ENCODE results near the gene SOX1.

The SOX1 gene

DNA sequence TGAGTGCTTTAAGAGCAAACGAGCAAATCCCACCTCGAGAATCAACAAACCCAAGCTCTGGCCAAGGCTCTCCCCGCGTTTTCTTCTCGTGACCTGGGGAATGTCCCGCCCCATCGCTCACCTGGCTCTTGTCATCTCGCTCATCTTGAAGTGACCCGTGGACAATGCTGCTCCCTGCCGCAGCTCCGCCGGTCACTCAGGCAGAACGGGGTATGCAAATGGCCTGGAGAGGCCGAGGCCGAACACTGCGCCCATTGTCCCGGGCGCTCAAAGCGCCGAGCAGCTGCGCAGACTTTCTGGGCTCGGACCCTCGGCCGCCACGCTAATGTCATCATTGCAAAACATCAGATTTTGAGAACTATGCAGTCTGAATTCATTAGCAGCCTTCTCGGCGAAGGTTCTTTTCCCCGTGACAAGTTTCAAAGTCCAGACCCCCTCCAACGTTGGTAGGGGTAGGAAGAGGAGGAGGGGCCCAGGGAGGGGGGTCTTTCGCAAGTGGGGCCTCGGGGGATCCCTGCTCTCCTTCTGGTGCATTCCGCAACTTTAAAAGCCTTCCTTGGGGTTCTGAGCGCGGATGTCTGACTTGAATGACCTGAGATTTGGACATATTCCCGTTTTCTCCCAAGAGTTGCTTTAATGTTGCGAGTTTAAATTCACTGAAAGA is 39.7 kb downstream of the SOX1 start:
- DNase-seq (ENCODE audit: low read depth), result no peak

DNA sequence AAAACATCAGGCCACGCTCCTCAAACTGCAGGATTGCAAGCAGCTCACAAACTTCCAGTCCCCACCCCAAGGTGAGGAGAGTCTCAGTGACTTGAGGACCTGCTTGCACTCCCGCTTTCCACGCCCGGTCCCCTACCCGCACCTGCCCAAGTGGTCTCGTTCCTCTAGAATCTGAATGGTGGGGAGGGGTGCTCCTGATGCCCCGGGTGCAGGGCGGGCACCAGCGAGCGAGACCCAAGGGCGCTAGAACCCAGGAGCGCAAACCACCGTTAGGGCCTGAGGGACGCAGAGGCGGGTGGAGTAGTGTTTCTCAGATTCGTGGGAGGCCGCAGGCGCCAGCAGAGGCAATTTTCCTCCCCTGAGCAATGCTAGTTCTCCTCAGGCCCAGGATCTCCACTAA is 40.3 kb downstream of the SOX1 start:
- DNase-seq (ENCODE audit: low read depth), result no peak

DNA sequence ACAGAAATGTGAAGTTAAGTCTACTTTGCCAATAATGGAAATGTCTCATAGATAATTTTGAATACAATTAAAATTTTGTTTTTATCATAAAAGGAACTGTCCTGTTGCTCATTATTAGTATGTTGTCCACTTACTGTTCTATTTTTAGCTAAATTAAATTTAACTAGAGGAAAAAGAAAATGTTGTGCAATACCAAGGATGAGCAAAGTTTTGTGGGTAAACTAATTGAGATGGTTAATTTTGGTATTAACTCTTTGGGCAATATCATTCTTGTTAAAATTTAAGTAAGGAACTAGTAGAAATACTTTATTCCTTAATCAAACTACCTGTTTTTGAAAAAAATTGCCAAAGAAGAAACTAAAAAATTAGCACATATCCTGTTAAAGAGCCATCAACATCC is 43.5 kb downstream of the SOX1 start:
- DNase-seq (ENCODE audit: low read depth), result no peak

DNA sequence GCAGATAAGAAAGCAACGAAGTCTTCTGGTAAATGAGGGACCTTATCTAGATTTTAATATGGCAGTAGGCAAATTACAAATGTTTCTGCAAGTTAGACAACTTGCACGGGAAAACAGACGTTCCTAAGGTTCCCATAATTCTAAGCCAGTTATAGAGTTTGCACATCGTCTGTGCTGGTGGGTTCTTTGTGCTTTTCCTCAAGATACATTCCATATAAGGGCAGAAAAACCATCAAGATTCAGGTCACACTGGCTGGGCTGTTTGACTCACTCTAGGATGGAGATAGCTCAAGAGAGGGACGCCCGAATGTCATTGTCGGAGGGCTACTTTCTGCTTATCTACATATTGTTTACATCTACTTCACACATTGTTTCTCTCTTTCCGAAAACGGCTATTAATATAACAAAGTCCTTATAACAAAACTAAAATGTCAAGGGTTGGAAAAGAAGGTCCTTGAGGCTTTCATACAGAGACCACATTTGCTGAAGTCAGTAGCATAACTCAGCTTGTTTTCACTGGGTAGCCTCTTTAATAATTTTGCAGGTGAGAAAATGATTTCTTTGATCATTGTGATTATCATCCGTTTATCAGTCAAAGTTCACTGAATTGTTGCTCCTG is 44.4 kb downstream of the SOX1 start:
- DNase-seq (ENCODE audit: low read depth), result no peak

DNA sequence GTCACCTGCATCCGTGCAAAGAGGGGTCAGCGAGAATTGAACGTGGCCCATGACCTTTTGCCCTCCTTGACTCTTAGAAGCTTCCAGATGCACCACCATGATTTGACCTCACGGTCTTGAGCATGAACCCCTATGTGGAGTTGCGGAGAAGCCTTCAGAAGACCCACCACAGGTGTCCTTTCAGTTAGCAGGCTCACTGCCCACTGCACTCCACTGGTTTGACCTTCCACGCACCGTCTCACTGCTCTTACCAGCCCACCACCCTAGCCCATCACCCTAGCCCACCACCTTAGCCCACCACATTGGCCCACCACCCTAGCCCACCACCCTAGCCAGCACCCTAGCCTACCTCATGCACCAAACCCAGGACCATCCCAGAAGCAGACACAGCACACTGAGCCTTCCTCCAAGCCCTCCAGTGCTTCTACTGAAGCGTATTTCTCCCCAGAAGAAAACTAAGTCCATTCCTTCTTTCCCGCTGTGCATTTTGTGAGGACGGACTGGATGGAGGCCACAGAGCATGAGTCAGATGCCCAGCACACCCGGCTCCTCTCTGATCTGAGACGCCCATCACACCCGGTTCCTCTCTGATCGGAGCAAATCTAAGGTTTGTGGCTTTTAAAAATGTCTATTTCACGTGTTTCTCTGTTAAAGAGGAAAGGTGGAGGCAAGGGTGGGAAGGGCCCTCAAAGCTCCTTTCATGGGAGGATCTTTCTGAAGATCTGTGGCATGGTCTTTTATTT is 45.8 kb downstream of the SOX1 start:
- no peak for DNase-seq (ENCODE audit: low read depth)

DNA sequence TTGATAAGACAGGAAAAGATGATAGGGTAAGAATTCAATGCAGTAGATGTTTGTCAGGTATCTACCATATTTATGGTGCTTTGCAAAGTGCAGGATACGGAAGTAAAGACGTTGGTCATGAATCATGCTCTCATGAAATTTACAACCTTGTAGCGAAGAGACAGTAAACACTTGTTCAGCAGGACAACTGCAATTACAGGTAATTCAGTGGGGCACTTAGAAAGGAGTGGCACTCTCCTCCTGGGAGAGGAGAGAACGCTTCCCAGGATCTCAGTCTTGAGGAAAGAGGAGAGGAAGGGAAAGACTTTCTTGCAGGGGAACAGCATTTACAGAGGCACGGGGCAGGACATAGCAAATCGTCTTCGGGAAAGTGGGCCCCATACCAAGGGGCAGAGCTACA is 46.4 kb downstream of the SOX1 start:
- no peak for DNase-seq (ENCODE audit: low read depth)

DNA sequence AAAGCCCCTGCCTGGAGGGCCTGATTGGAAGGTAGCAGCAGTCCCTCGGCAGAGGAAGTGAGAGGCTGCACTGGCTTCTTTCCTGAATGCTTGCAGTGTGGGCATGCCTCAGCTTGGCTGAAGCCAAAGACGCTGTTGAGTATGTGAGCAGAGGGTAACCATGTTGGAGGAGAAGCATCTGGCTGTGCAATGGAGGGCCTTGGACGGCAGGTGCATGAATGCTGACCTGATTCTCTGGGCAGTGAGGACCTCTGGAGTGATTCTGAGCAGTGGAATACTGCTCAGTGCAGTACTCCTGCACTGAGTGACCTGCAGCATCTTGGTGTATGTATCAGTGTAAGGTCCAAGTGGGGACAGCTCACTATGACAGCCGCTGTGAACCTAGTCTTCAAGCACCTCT is 46.9 kb downstream of the SOX1 start:
- DNase-seq (ENCODE audit: low read depth), result no peak

DNA sequence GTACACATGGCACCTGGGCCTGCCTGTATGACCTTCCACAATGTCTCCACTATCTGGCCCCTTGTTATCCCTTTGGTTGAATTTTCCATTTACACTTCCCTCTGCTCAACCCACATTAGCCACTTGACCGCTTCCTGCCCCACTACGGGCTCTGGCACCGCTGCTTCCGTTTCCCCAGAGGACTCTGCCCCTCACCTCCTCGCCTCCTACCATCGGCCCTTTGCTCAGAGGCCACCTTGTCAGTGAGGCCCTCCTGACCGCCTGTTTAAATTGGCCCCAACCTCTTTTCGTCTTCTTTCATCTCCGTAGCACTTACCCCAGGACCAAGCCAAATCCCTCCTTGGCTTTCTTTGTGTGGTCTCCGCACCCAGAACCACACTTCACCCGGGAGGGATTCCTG is 47.4 kb downstream of the SOX1 start:
- no peak for DNase-seq (ENCODE audit: low read depth)

DNA sequence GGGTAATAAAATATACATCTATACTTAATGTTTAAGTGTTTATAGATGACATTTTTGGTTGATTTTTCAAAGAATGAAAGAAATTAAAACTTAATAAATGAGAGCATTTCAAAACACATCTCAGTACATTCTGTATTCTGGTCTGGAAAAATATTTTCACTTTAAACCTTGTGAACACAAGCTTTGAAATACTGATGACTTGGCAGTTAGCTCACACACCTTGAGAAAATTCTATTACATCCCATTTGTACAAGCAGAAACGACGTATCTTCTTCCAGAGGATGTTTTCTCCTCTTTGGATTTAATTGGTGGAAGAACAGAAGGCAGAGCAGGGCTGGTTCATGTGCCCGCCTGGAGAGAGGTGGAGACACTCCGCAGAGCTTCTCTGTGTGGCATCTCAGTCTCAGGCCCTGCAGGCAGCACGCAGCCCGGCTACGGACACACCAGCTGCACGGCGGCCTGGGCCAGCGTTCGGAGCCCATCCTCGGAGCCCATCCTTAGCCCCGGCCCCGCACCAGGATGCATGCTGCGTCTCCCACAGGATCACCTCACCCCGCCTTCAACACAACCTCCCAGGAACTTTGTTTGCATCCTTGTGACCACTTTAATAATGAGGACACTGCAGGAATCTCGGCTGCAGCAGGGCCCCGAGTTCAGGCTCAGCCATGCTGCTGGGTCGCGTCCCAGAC is 48.6 kb downstream of the SOX1 start:
- no peak for DNase-seq (ENCODE audit: low read depth)

DNA sequence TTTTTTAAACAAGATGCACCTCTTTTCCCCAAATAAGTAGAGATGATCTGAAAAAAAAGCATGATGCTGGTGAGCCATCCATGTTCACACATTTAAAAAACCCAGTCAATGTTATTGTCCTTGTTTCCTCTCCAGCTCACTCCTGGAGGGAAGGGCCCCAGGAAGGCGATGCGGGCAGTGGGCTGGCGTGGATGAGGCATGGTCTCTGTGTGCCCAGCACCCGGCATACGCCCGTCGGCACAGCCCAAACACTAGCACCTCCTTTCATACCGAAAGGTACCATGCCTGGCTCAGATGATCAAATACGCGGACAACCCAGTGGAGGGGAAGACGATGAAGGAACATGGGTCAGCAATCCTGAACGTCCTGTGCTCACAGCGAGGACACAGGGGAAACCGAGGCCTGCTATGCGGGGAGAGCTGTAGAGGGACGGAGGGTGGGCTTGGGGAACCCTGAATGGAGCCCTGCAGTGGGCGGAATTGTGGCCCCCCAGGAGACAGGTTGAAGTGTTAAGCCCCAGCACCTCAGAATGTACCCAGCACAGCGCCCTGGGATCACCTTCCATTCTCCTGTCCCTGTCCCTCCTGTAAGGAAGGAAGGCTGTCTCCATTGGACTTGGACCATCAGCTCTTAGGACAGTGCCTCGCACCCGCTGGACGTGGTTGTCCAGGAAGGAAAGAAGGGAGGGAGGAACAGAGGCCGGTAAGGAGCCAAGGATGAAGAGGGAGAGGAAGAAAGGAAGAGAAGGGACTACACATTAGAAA is 49.4 kb downstream of the SOX1 start:
- DNase-seq (ENCODE audit: low read depth), result no peak

DNA sequence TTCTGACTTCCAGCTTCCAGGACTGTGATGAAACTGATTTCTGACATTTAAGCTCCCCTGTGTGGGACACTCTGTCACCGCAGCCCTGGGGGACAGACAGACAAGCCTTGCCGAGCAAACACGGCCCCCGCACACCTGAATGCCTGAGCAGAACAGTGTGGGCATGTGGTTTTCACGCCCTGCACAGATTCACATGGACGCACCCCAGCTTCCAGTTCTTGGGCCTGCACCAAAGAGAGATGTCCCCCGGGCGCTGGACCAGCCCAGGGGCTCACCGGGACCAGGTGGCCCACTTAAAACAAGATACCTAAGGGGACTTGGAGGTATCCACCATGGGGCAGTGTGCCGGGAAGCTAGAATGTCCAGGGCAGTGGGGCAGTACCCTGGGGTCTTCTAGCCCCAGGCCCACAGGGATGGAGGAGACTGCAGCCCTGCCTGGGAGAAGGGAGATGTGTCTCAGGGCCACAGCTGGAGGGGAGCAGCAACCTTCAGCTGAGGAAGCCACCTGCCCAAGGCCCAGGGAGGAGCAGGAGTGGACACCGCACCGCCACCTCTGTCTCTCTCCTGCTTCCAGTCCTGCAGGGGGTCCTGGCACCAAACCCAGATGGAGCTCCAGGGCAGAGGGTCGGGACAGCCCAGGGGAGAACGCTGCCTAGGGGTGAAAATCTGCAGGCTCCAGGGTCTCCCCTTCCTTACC is 50.5 kb downstream of the SOX1 start:
- no peak for DNase-seq (ENCODE audit: low read depth)

DNA sequence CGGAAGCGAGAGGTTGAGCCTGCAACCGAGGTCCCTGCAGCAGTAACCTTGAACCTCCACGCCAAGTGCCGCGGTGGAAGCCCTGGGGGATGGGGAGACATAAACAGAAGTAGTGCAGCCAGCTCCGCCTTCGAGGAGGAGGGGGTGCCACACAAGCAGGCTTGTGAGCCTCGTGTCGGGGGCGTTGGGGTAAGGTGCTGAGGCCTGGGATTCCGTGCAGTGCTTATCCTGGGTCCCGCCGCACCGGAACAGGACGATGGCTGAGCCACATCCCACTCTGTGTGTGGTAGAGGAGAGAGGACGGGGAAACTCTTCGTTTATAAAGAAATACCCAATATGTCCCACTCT is 51.0 kb downstream of the SOX1 start:
- no peak for DNase-seq (ENCODE audit: low read depth)

DNA sequence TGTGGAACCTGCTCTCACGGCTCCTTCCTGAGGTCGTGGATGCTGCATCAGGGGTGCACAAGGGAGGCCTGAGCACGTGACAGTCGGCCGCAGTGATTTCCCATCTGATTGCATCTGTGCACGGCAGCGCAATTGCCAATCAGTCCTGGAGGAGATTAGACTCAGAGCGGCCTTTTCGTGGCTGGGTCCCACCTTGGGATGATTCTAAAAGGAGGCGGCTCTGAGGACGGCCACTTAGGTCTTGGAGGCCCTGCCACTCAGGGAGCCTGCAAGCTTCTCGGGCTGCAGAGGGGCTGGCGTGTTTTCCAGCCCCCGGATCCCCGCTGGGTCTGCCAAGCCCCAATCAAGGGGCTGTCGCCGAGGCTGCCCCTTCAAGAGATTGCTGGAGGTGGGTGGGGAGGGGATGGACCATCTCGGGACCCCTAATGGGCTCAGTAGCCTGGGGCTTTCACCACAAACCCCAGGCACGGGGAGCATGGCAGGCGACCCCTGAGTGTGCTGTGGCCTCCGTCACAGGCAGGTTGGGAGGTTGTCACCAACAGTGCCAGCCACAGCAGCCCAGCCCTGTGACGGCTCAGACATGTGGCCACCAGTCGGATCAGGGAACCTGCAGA is 51.6 kb downstream of the SOX1 start:
- DNase-seq (ENCODE audit: low read depth), result no peak

DNA sequence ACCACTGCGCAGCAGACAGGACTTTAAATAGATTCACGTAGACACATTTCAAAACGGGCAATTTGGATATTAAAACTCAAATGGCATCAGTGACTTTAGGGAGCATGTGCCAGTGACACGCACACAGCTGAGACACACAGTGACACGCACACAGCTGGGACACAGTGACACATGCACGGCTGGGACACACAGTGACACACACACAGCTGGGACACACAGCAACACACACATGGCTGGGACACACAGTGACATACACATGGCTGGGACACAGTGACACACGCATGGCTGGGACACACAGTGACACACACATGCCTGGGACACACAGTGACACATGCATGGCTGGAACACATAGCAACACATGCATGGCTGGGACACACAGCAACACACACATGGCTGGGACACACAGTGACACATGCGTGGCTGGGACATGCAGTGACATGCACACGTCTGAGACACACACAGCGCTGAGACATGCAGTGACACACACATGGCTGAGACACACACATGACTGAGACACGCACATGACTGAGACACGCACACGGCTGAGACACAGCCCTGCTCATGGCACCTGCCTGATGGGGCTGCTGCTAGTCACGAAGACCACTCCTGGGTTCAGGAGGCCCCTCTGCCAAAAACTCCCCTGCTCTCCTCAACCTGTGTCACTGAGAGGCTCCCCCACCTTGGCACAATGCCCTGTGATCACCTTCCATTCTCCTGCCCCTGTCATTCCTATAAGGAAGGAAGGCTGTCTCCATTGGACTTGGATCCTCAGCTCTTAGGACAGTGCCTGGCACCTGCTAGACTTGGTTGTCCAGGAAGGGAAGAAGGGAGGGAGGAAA is 52.5 kb downstream of the SOX1 start:
- DNase-seq (ENCODE audit: low read depth), result no peak

DNA sequence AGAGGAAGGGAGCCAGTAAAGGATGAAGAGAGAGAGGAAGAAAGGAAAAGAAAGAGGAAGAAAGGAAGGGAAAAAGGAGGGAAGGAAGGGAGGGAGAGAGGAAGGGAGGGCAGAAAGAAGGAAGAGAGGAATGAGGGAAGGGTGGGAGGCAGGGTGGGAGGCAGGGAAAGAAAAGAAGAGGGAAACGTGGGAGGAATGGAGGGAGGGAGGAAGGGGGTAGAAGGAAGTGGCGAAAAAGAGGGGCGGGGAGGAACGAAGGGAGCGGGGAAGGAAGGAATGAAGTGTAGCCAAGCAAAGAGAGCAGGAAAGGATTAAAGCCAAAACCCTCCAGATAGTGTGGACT is 53.1 kb downstream of the SOX1 start:
- DNase-seq (ENCODE audit: low read depth), result no peak
